Breast epithelium (tissue), 4 donors: ENCODE data around the gene OLFML3. TPM values are rescaled to one million over a fixed set of nuclear protein-coding genes. Genes with fewer than 3 reads are reported as not detected.
"Not testable (repeated sequence)": the region's sequence is repeated elsewhere in the genome, so short reads cannot be mapped to it uniquely, and the experiment has no call there.

ENCODE experiments used
- DNase-seq, 2 donors: peaks; one replicate each; pipeline ENCODE4 v3.0.0-alpha.2; 2019; ENCODE audit warnings: low spot score in 2 of 2
- H3K27ac ChIP-seq, 2 donors: fragments of 200-600 bp; sonication (generic) in 1 of 2; one replicate each; pipeline ENCODE4 v1.5.1; 2016 to 2019; ENCODE audit warnings: mild to moderate bottlenecking in 1 of 2
- H3K27me3 ChIP-seq, 2 donors: fragments of 200-600 bp; sonication (generic) in 1 of 2; one replicate each; pipeline versions ENCODE4 v1.5.1 to v1.6.0; 2017 to 2019; ENCODE audit warnings: control low read depth in 1 of 2, mild to moderate bottlenecking in 1 of 2
- H3K36me3 ChIP-seq: fragments of 200-600 bp; one replicate; pipeline ENCODE4 v1.5.1; 2019
- H3K4me1 ChIP-seq, 2 donors: fragments of 200-600 bp; sonication (generic); one replicate each; pipeline ENCODE4 v1.5.1; 2016 to 2019; ENCODE audit warnings: control low read depth in 1 of 2
- H3K4me3 ChIP-seq, 3 donors: fragments of 200-600 bp; sonication (generic); 1 replicate in 2 of 3; 2 replicates in 1 of 3; pipeline ENCODE4 v1.5.1; 2016 to 2019; ENCODE audit warnings: mild to moderate bottlenecking in 3 of 3, moderate library complexity in 2 of 3
- H3K9me3 ChIP-seq, 2 donors: fragments of 200-600 bp; sonication (generic) in 1 of 2; one replicate each; pipeline ENCODE4 v1.5.1; 2016 to 2019; ENCODE audit warnings: control low read depth in 1 of 2
- CTCF ChIP-seq, 3 donors: fragments of 450-650 bp; IDR thresholded peaks; one replicate each; pipeline ENCODE4 v1.5.1; 2016 to 2017; ENCODE audit warnings: antibody characterized with exemption in 3 of 3, mild to moderate bottlenecking in 3 of 3, moderate library complexity in 3 of 3
- POLR2A ChIP-seq: fragments of 450-650 bp; IDR thresholded peaks from one replicate; pipeline ENCODE4 v1.6.1; 2016; ENCODE audit warnings: antibody characterized with exemption, mild to moderate bottlenecking, moderate library complexity
- POLR2AphosphoS5 ChIP-seq, 3 donors: sonication (generic); formaldehyde crosslinking; IDR thresholded peaks; one replicate each; pipeline ENCODE4 v1.6.1; 2017; ENCODE audit warnings: antibody characterized with exemption in 3 of 3
- intact Hi-C: fragments of 100-400 bp; cut with DNase I; formaldehyde crosslinking; loops from one replicate; pipeline ENCODE4 v1.15.1; 2023; ENCODE audit warnings: low total_unique reads
- total RNA-seq, 3 donors: library from RNA; depleted of rRNA; stranded (reverse); fragments of >200 nt; gene quantifications; one replicate each; pipeline ENCODE4 v1.1.0, GENCODE V29; 2016

OLFML3 gene
- total RNA-seq, 3 donors from 2014 or later: 46.2 to 155 (median 51.2) TPM

DNA sequence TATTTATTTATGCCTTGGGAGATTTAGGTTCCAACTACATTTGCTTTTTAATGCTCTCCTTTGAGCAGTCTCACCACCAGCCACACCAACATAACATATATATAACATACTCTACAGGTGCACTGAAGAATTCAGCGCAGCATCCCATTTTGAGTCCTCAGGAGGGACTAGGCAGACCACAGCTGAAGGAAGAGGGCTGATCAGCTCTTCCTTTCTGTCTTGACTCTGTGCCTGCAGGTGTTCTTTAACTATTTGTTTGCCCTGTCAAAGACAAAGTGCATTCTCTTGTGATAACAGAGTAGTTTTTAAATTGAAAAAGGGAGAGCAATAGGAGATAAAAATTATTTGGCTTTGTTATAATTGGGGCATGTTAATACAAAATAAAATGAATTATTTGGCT, 33.2 kb upstream of the OLFML3 start:
- intact Hi-C loops: no loop called here
- Histone ChIP-seq H3K27ac (no peak overlapping the region), H3K36me3 (peaks cover 4% of the 10 kb centered on the region), H3K9me3 (no peaks in the 10 kb centered on the region), H3K4me3 (no peak overlapping the region), H3K4me1 (no peaks in the 10 kb centered on the region), H3K27me3 (no peaks in the 10 kb centered on the region)
- TF ChIP-seq POLR2A (no peak), CTCF (IDR thresholded peaks at IDR 0.05) (no peak)
- DNase-seq: no peak

GRCh38 chr1:113946678-113947387, 32.4 kb upstream of the OLFML3 start:
- Histone ChIP-seq H3K36me3 (no peaks in the 10 kb centered on the region), H3K4me3 (peak overlapping the region in 1 of 3 donors; percentile 6), H3K4me1 (no peaks in the 10 kb centered on the region), H3K9me3 (no peaks in the 10 kb centered on the region), H3K27ac (peak overlapping the region; percentile 31 to 60), H3K27me3 (no peaks in the 10 kb centered on the region)
- no peak for DNase-seq
- TF ChIP-seq POLR2A: no peak
- TF ChIP-seq POLR2AphosphoS5 (IDR thresholded peaks at IDR 0.05): no peak
- intact Hi-C loops: no loop called here

GRCh38 chr1:113947388-113948107, 31.7 kb upstream of the OLFML3 start:
- peak overlapping the region in 1 of 3 donors; percentile 6 for H3K4me3 ChIP-seq
- H3K27me3 ChIP-seq: no peaks in the 10 kb centered on the region
- H3K9me3 ChIP-seq: no peaks in the 10 kb centered on the region
- H3K36me3 ChIP-seq: no peaks in the 10 kb centered on the region
- intact Hi-C loops: no loop called here
- no peaks in the 10 kb centered on the region for H3K4me1 ChIP-seq
- TF ChIP-seq POLR2A (no peak), CTCF (IDR thresholded peaks at IDR 0.05) (no peak), POLR2AphosphoS5 (IDR thresholded peaks at IDR 0.05) (no peak)
- peak overlapping the region; percentile 31 to 60 for H3K27ac ChIP-seq
- DNase-seq: no peak

DNA sequence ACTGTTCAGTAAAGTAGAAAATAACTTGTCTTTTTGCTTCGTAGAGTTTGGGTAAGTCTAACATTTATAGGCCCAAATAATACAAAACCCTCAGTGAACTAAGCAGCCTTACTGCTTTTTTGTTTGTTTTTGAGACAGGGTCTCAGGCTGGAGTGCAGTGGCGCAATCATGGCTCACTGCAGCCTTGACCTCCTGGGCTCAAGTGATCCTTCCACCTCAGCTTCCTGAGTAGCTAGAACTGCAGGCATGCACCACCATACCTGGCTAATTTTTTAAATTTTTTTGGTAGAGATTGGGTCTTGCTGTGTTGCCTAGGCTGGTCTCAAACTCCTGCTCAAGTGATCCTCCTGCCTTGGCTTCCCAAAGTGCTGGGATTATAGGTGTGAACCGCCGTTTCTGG, 31.1 kb upstream of the OLFML3 start:
- H3K36me3 ChIP-seq, DNase-seq, H3K9me3 ChIP-seq, intact Hi-C loops, H3K4me3 ChIP-seq, H3K4me1 ChIP-seq, H3K27me3 ChIP-seq: not testable (repeated sequence)
- peak overlapping the region; percentile 31 to 60 for H3K27ac ChIP-seq

DNA sequence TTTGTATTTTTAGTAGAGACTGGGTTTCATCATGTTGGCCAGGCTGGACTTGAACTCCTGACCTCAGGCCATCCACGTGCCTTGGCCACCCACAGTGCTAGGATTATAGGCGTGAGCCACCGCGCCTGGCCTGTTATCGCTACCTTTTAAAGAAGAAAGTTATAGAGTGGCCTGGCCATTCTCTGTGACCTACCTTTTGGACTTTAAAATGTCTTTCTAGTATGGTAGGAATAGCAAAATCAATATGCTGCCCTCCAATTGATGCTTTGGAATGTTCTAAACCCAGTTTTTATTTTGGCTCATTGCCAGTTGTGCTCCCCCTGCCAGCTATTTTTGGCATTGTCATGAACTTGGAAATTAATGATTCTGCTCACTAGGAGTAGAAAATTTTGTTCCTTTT, 30.3 kb upstream of the OLFML3 start:
- H3K4me3 ChIP-seq: no peak overlapping the region
- no peak overlapping the region for H3K27ac ChIP-seq
- intact Hi-C loops: no loop called here
- no peaks in the 10 kb centered on the region for H3K27me3 ChIP-seq
- TF ChIP-seq POLR2A (no peak), CTCF (IDR thresholded peaks at IDR 0.05) (peak in 1 of 3 donors; percentile 16)
- no peaks in the 10 kb centered on the region for H3K9me3 ChIP-seq
- H3K36me3 ChIP-seq: no peaks in the 10 kb centered on the region
- H3K4me1 ChIP-seq: no peaks in the 10 kb centered on the region
- DNase-seq: no peak

- H3K4me3 ChIP-seq: no peak overlapping the region
- H3K9me3 ChIP-seq: no peaks in the 10 kb centered on the region
- intact Hi-C loops: no loop called here
- TF ChIP-seq POLR2AphosphoS5 (IDR thresholded peaks at IDR 0.05) (no peak), CTCF (IDR thresholded peaks at IDR 0.05) (no peak), POLR2A (no peak)
- H3K27me3 ChIP-seq: no peaks in the 10 kb centered on the region
- DNase-seq: no peak
- H3K4me1 ChIP-seq: no peaks in the 10 kb centered on the region
- no peaks in the 10 kb centered on the region for H3K36me3 ChIP-seq
- no peak overlapping the region for H3K27ac ChIP-seq
Measured at GRCh38 chr1:113950908-113951307, 28.4 kb upstream of the OLFML3 start.
